Stimulated activated CD8-positive, alpha-beta memory T cell treated with anti-CD3 and anti-CD28 coated beads, Interleukin-15, amount 100 ng/mL, for 48 hours (primary cell): ENCODE results near the gene DCLK2.
"Not testable (repeated sequence)": the region's sequence is repeated elsewhere in the genome, so short reads cannot be mapped to it uniquely, and the experiment has no call there.

Experiments used
- DNase-seq, 2 donors: peaks; one replicate each; pipeline ENCODE4 v3.0.0-alpha.2; 2020; ENCODE audit warnings: low read depth in 2 of 2

The DCLK2 gene

GRCh38 chr4:150150629-150151062, 72.4 kb downstream of the DCLK2 start:
- DNase-seq, result no peak

- DNase-seq, result no peak
Measured at GRCh38 chr4:150152766-150153165, 74.5 kb downstream of the DCLK2 start.

DNA sequence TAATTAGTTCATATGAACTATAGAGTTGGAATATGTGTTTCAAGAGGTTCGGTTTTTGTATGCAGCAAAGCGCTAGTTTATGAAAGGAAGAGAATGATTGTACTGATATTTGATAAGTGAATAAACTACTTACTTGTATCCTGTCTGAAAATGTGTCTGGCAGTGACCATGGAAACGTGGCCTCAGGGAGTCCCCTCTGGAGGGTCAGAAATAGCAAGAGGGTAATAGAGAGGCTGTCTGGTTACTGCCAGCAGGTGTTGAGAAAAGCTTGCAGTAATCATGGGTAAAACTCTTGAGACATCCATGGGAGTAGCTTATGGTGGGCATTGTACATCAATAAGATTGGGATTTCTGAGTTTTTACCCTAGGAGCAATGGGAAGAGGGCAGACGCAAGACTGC, 77.1 kb downstream of the DCLK2 start:
- no peak for DNase-seq

DNA sequence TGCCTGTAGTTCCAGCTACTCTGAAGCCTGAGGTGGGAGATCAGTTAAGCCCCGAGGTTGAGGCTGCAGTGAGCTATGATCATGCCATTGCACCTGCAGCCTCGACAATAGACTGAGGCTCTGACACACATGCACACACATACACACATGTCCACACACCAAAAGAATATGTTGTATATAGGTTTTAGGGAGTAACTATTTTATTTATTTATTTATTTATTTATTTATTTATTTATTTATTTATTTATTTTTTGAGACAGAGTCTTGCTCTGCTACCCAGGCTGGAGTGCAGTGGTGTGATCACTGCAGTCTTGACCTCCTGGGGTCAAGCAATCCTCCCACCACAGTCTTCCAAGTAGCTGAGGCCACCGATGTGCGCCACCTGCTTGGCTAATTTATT, 78.3 kb downstream of the DCLK2 start:
- DNase-seq, result no peak

DNA sequence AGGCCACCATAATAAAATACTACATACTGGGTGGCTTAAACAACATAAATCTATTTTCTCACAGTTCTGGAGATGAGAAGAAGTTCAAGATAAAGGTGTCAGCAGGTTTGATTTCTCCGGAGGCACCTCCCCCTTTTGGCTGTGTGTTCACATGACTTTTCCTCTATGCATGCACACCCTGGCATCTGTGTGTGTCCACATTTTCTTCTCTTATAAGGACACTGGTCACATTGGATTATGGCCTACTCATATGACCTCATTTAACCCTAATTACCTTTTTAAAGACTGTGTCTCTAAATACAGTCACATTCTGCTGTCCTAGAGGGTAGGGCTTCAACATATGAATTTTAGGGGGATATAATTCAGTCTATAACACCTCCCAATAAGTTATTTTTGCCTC, 79.8 kb downstream of the DCLK2 start:
- DNase-seq, result no peak

GRCh38 chr4:150160473-150160872, 82.2 kb downstream of the DCLK2 start:
- DNase-seq, result no peak

DNA sequence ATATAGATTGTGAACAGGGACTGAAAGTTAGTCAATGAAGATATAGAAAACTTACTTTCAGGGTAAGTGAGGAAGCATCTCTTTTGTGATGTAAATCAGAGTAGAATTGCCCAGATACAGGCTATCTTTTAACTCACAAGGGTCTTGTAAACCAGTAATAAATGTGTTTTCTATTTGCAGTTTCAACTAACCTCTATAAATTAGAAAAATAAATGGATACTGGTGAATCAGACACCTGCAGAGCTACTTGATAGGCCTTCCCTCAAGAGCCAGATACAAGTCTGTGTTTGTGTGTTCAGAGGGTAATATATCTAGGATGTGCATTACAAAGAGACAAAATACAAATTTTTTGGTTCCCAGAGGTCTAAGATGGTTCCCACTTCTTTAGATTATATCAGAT, 82.9 kb downstream of the DCLK2 start:
- no peak for DNase-seq

DNA sequence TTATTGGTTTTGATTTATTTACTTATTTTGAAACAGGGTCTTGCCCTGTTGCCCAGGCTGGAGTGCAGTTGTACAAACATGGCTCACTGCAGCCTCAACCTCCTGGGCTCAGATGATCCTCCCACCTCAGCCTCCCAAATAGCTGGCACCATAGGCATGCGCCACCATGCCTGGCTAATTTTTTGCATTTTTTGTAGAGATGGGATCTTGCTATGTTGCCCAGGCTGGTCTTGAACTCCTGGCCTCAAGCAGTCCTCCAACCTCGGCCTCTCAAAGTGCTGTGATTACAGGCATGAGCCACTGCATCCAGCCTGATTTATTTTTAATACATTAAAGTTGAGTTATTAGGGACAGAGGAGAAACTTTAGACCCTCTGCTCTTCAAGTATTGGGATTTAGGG, 83.8 kb downstream of the DCLK2 start:
- not testable (repeated sequence) for DNase-seq

GRCh38 chr4:150164055-150164454, 85.8 kb downstream of the DCLK2 start:
- DNase-seq, result no peak

GRCh38 chr4:150164956-150165629, 86.8 kb downstream of the DCLK2 start:
- no peak for DNase-seq

- no peak for DNase-seq
Measured at GRCh38 chr4:150167054-150167453, 88.8 kb downstream of the DCLK2 start.

GRCh38 chr4:150173432-150173861, 95.2 kb downstream of the DCLK2 start:
- no peak for DNase-seq

- no peak for DNase-seq
Measured at GRCh38 chr4:150173982-150174398, 95.7 kb downstream of the DCLK2 start.

DNA sequence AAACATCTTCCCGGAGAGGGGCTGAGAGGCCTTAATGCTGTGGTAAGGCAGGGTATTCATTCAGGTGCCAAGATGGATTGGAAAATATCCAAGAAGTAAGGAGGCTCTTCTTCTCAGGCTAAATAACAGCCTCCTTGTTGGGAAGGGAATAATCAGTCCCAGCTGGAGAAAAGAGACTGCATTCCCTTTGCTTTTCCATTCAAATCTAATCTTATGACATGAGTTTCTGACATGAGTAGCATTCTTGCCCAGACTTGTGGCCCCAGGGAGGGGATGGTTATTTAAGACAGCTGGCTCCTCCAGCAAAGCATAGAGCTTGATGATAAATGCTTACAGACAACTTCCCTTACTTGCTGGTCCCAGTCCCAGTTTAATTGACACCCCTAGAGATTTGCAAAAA, 98.3 kb downstream of the DCLK2 start:
- no peak for DNase-seq

DNA sequence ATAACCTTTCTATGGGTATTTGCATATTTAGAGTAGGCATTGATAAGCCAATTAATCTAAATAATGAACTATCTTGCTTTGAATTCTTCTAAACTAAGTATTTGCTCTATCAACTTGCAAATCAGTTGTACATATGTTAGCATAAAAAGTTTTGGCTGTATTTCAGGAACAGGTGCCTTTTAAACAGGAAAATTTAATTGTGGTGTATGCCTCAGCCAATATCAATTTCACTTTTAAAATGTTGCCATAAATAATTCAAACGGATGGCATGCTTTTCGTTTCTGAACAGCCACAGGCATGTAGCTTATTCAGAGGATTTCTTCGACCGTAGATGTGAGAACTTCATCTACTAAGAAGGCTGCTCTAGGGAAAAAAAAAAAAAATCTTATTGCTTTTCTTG, 99.9 kb downstream of the DCLK2 start:
- no peak for DNase-seq

- no peak for DNase-seq
Measured at GRCh38 chr4:150181536-150181935, 103.3 kb downstream of the DCLK2 start.

GRCh38 chr4:150182794-150183193, 104.5 kb downstream of the DCLK2 start:
- no peak for DNase-seq

- not testable (repeated sequence) for DNase-seq
Measured at GRCh38 chr4:150185033-150185432, 106.8 kb downstream of the DCLK2 start.

DNA sequence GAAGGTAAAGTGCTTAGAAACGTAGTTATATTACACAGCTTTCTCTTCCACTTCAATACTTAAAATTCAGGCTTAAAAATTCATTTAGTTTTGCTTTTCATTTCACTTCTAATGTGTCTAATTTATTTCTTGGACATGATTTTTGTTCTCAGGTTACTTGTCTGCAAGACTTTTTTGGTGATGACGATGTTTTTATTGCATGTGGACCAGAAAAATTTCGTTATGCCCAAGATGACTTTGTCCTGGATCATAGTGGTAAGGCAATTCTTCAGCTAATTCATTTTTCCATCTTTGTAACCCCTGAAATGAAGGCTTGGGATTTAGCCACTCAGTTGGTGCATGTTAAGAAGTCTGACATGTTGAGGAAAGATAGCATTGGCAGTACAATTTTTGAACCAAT, 114.7 kb downstream of the DCLK2 start:
- DNase-seq, result no peak

GRCh38 chr4:150197256-150197655, 119.0 kb downstream of the DCLK2 start:
- DNase-seq, result not testable (repeated sequence)

- DNase-seq, result no peak
Measured at GRCh38 chr4:150199056-150199455, 120.8 kb downstream of the DCLK2 start.

- DNase-seq, result no peak
Measured at GRCh38 chr4:150205016-150205415, 126.8 kb downstream of the DCLK2 start.

DNA sequence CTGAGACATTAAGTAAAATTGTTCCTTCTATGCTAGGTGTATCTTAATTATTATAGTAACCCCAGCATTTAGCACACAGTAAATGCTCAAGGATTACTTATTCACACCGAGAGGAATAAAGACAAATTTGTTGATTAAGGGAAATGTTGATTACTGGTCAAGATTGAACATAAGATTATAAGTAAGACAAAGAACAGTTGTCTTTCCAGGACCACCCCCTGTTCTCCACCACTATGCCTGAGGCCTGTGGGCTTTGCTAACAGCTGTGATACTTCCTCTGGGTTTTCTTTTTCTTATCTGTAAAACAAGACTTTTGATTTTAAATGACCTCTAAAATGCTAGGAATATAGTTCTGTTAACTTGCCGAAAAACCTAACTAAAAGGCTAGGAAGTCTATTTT, 128.0 kb downstream of the DCLK2 start:
- no peak for DNase-seq

DNA sequence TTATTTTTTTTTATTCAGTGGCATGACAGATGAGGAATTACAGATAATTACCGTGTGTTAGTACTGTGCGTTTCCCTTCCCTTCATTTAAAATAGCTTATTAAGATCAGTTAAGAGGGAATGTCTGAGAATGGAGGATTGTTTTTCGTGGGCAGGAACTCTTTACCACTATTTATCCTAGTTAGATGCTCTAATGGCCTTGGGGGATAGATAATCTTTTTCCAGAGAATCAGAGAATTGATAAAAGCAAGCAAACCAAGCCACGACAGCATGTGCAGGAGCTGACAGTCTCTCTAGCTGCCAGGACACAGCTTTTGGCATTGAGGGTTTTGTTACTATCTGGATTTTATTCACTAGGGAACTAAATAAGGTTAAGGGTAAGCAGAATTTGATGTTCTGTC, 128.7 kb downstream of the DCLK2 start:
- no peak for DNase-seq
